UCSD-AML1 (cell line): ENCODE results near the gene SEBOX.

Experiments used
- DNase-seq: peaks from one replicate; lab custom pipeline; 2025; ENCODE audit not compliant: unreplicated experiment; lab: John Stamatoyannopoulos, UW

Gene SEBOX

DNA sequence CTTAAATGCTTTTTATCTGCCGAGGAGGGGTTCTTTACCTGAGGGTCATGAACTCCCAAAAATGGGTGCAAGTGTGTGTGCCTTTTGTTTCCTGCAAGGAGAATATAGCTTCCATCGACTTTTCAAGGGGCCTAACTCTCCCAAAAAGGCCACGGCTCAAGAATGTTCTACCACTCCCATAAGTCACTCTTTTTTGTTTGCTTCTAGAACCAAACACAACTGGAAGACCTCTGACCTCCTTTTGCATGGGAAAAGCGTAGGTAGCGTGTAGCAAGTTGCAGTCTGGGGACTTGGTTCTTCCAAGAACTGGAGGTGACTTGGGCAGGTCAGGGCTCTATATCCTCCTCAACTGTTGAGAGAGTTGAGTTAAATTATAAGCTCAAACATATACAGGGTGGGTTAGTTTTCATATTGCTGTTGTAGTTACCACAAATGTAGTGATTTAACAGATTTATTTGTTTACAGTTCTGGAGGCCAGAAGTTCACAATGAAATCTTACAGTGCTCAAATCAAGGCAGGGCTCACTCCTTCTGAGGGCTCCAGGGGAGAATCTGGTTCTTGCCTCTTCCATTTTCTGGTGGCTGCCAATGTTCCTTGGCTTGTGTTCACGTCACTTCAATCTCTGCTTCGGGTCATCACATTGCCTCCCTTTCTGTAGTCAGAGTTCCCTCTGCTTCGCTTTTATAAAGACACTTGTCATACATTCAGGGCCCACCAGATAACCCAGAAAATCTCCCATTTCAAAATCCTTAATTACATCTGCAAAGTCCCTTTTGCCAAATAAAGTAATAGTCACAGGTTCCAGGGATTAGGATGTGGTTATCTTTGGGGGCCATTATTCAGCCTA lies 44.6 kb downstream of the SEBOX start:
- no peak for DNase-seq

DNA sequence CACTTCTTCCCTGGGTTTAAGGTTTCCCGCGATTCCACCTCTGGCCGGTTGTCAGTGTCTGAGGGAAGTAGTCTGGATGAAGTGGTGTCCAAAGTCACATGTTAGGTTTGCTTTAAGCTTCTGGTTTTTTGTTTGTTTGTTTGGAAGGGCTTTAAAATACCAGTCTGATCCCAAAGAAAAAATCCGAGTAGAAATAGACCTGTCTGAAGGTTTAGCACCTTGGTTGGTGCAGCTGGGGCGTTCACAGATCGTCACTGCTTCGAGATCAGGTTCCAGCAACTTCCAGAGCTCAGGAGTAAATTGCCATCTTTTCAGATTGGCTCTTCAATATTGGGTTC lies 45.4 kb downstream of the SEBOX start:
- no peak for DNase-seq

- peak; percentile 94 for DNase-seq
These were observed 46.0 kb downstream of the SEBOX start, which contains the start of gene TMEM97 for GRCh38 chr17:28318759-28319597. TMEM97 (plus strand) TSS chr17:28319200; CDS start chr17:28319240, 40 bp downstream.

GRCh38 chr17:28317966-28318758 lies 46.8 kb downstream of the SEBOX start:
- DNase-seq, result no peak

DNA sequence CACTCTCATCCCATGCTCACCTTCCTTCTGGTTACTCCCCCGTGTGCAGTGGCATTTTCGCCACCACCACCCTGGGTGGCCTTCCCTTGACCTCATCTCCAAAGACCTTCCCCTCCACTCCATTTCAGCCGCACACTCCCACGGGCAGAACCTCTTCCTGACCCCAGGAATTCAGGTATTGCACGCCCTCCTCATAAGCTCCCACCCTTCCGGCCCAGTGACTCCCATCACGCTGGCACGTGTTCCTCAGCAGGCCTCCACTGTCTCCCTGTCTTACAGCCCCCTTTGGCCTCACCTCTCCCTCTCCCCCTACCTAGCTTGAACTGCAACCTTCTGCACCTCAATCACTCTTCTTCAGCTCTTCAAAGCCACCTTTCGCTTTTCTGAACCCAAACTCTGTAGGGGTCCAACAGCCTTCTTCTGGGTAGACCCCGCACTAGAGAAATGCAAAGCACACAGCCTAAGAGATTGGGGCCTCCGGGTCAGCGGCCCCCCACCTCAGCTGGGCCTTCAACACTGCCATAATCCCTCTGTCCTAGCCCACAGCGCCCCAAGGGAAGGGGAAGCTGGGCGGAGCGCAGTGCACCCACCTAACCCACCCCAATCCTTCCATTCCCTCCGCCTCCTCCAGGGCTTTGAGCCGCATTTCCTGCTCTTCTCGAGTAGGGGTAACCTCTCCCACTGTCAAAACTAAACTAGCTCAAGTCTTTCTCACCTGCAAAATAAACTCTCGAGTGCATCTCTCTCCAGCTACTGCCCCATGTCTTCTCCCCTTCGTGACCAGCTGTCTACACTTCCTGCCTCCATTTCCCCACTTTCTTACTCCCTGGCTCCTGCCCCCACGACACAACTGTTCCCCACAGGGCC lies 47.7 kb downstream of the SEBOX start:
- no peak for DNase-seq

GRCh38 chr17:28315846-28316705 lies 48.9 kb downstream of the SEBOX start:
- no peak for DNase-seq

GRCh38 chr17:28313841-28314240 lies 51.2 kb downstream of the SEBOX start:
- DNase-seq, result no peak
